Measurements from ENCODE around the gene TOP3B. TPM values are rescaled to one million over a fixed set of nuclear protein-coding genes. Genes with fewer than 3 reads are reported as not detected.

Gene TOP3B
- total RNA-seq, 4 donors from 2014 or later, result 24.7 to 39.3 (median 29.3) TPM

- H3K27ac ChIP-seq, result no peak overlapping the region
- no peak overlapping the region for H3K4me3 ChIP-seq (replicated peaks in 1 of 3)
- H3K9me3 ChIP-seq, result no peaks in the 10 kb centered on the region
- no peak for DNase-seq
- no peaks in the 10 kb centered on the region for H3K36me3 ChIP-seq
- 52 to 53% methylated on average over 2 of the region's 2 CpGs for WGBS, 2 donors
- H3K27me3 ChIP-seq, result no peaks in the 10 kb centered on the region
- H3K4me1 ChIP-seq, result no peaks in the 10 kb centered on the region
- intact Hi-C loops (cut with DNase I), result no loop called here
- TF ChIP-seq CTCF (IDR thresholded peaks at IDR 0.05), result no peak
- no peak for TF ChIP-seq POLR2A (IDR thresholded peaks at IDR 0.05)
These were observed 27.8 kb upstream of the TOP3B start for GRCh38 chr22:22010358-22010757.

- H3K4me3 ChIP-seq (replicated peaks in 1 of 3), result no peak overlapping the region
- no peaks in the 10 kb centered on the region for H3K36me3 ChIP-seq
- WGBS, 2 donors, result 57 to 64% methylated on average over 3 of the region's 3 CpGs
- intact Hi-C loops (cut with DNase I), result no loop called here
- H3K27ac ChIP-seq, result no peak overlapping the region
- DNase-seq, result no peak
- H3K9me3 ChIP-seq, result no peaks in the 10 kb centered on the region
- TF ChIP-seq POLR2A (IDR thresholded peaks at IDR 0.05) (no peak), CTCF (IDR thresholded peaks at IDR 0.05) (no peak)
- no peaks in the 10 kb centered on the region for H3K4me1 ChIP-seq
- no peaks in the 10 kb centered on the region for H3K27me3 ChIP-seq
These were observed 27.1 kb upstream of the TOP3B start for GRCh38 chr22:22009661-22010060.

- no peaks in the 10 kb centered on the region for H3K9me3 ChIP-seq
- WGBS, 2 donors, result 91 to 96% methylated on average over 6 of the region's 6 CpGs
- intact Hi-C loops (cut with DNase I), result no loop called here
- H3K36me3 ChIP-seq, result no peaks in the 10 kb centered on the region
- H3K4me1 ChIP-seq, result no peaks in the 10 kb centered on the region
- H3K27ac ChIP-seq, result no peak overlapping the region
- H3K4me3 ChIP-seq (replicated peaks in 1 of 3), result no peak overlapping the region
- DNase-seq, result no peak
- no peaks in the 10 kb centered on the region for H3K27me3 ChIP-seq
- TF ChIP-seq CTCF (IDR thresholded peaks at IDR 0.05), result no peak
These were observed 24.0 kb upstream of the TOP3B start for GRCh38 chr22:22006596-22006990.

GRCh38 chr22:22005945-22006595 is 23.5 kb upstream of the TOP3B start:
- no peak for TF ChIP-seq CTCF (IDR thresholded peaks at IDR 0.05)
- no peak for TF ChIP-seq POLR2A (IDR thresholded peaks at IDR 0.05)
- no peaks in the 10 kb centered on the region for H3K9me3 ChIP-seq
- no peaks in the 10 kb centered on the region for H3K4me1 ChIP-seq
- H3K4me3 ChIP-seq (replicated peaks in 1 of 3), result no peak overlapping the region
- no peak for DNase-seq
- no peaks in the 10 kb centered on the region for H3K27me3 ChIP-seq
- H3K36me3 ChIP-seq, result no peaks in the 10 kb centered on the region
- intact Hi-C loops (cut with DNase I), result no loop called here
- 79% methylated on average over 5 of the region's 5 CpGs for WGBS, 2 donors
- H3K27ac ChIP-seq, result no peak overlapping the region

GRCh38 chr22:22003233-22003632 is 20.6 kb upstream of the TOP3B start:
- Histone ChIP-seq H3K4me3 (replicated peaks in 1 of 3) (no peak overlapping the region), H3K36me3 (no peaks in the 10 kb centered on the region), H3K4me1 (no peaks in the 10 kb centered on the region), H3K27me3 (no peaks in the 10 kb centered on the region), H3K9me3 (no peaks in the 10 kb centered on the region), H3K27ac (no peak overlapping the region)
- intact Hi-C loops (cut with DNase I), result no loop called here
- DNase-seq, result no peak
- WGBS, 2 donors, result 81 to 95% methylated on average over 3 of the region's 3 CpGs
- TF ChIP-seq CTCF (IDR thresholded peaks at IDR 0.05) (no peak), POLR2A (IDR thresholded peaks at IDR 0.05) (no peak)
